ENCODE measurements around the gene KCTD20. TPM values are rescaled to one million over a fixed set of nuclear protein-coding genes. Genes with fewer than 3 reads are reported as not detected.

KCTD20 gene
- total and polyA plus RNA-seq, 2 of the 13 experiments (the other 11 are each of a cell fraction or from before 2014, with no cell fraction given): 52.7 to 67.1 TPM

GRCh38 chr6:36442671-36443470, at the start of gene KCTD20, which contains the start of gene PXT1 (continued):
- TF ChIP-seq ZBTB39 (CRISPR knock-in tag; IDR thresholded peaks at IDR 0.05) (peak; percentile 35; the same call in 1 of the 2 replicates), EED (CRISPR knock-in tag; IDR thresholded peaks at IDR 0.05) (peak; percentile 92), POLR2AphosphoS5 (IDR thresholded peaks at IDR 0.05; ENCODE audit: low read depth, low read length) (peak; percentile 97), REPIN1 (CRISPR knock-in tag; IDR thresholded peaks at IDR 0.05; ENCODE audit: borderline replicate concordance, low read depth) (peak; percentile 48; the same call in 1 of the 2 replicates), U2AF2 (IDR thresholded peaks at IDR 0.05; ENCODE audit: low read depth, low read length) (no peak), PCBP2 (optimal IDR thresholded peaks at IDR 0.05; ENCODE audit: low read depth, low read length, poor library complexity, severe bottlenecking) (no peak), HOXA9 (CRISPR knock-in tag; IDR thresholded peaks at IDR 0.05; ENCODE audit: borderline replicate concordance) (0 out of 2 replicates have a peak, but pooled peaks have one; percentile 70), ZNF33B (CRISPR knock-in tag; IDR thresholded peaks at IDR 0.05) (peak; percentile 94), PBX2 (CRISPR knock-in tag; IDR thresholded peaks at IDR 0.05) (no peak), ZNF3 (CRISPR knock-in tag; IDR thresholded peaks at IDR 0.05) (0 out of 2 replicates have a peak, but pooled peaks have one; percentile 71), HES4 (CRISPR knock-in tag; IDR thresholded peaks at IDR 0.05; ENCODE audit: borderline replicate concordance) (peak; percentile 79), TOPORS (CRISPR knock-in tag; IDR thresholded peaks at IDR 0.05) (peak; percentile 46; the same call in 1 of the 2 replicates), CCDC6 (CRISPR knock-in tag; IDR thresholded peaks at IDR 0.05) (peak; percentile 85; the same call in 1 of the 2 replicates), NR2F6 (IDR thresholded peaks at IDR 0.05) (peak; percentile 28), NR2F6 (CRISPR knock-in tag; IDR thresholded peaks at IDR 0.05) (0 out of 2 replicates have a peak, but pooled peaks have one; percentile 29), ZNF253 (CRISPR knock-in tag; IDR thresholded peaks at IDR 0.05; ENCODE audit: borderline replicate concordance) (no peak; the same call in 1 of the 2 replicates), NBN (conservative IDR thresholded peaks at IDR 0.05) (no peak), E2F1 (CRISPR knock-in tag; IDR thresholded peaks at IDR 0.05) (no peak; the same call in 1 of the 2 replicates), ZNF598 (CRISPR knock-in tag; IDR thresholded peaks at IDR 0.05; ENCODE audit: borderline replicate concordance) (no peak), ZNF709 (CRISPR knock-in tag; IDR thresholded peaks at IDR 0.05) (no peak; the same call in 1 of the 2 replicates), ZNF800 (CRISPR knock-in tag; IDR thresholded peaks at IDR 0.05) (peak; percentile 89; the same call in 1 of the 2 replicates), ZFY (CRISPR knock-in tag; IDR thresholded peaks at IDR 0.05) (peak; percentile 96), NR1H2 (CRISPR knock-in tag; IDR thresholded peaks at IDR 0.05; ENCODE audit: borderline replicate concordance, low read depth) (no peak)
- TF ChIP-seq, protein P1, sequence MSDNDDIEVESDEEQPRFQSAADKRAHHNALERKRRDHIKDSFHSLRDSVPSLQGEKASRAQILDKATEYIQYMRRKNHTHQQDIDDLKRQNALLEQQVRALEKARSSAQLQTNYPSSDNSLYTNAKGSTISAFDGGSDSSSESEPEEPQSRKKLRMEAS (IDR thresholded peaks at IDR 0.05): peak; percentile 94

Data from HepG2 (cell line).